Mesenchymal stem cell (in vitro differentiated cells and primary cell): ENCODE data around the gene MPZL1.

Experiments used
- DNase-seq: peaks from one replicate; pipeline ENCODE4 v3.0.0-alpha.2; 2013
- H2AFZ ChIP-seq: one replicate; pipeline ENCODE4 v1.6.1; 2013; ENCODE audit warnings: low read depth, mild to moderate bottlenecking, control low read depth, inconsistent platforms, low read length, moderate library complexity
- H2AK5ac ChIP-seq: 2 replicates; pipeline ENCODE4 v1.6.1; 2013; ENCODE audit warnings: low read length, moderate library complexity, mild to moderate bottlenecking, inconsistent platforms; ENCODE audit not compliant: severe bottlenecking
- H2BK120ac ChIP-seq: one replicate; pipeline ENCODE4 v1.6.1; 2013; ENCODE audit warnings: low read depth, mild to moderate bottlenecking, inconsistent platforms, low read length, moderate library complexity
- H2BK12ac ChIP-seq, 2 experiments: one replicate each; pipeline ENCODE4 v1.6.1; 2013; ENCODE audit warnings: inconsistent platforms in 2 of 2, low read length in 2 of 2, mild to moderate bottlenecking in 2 of 2, moderate library complexity in 2 of 2, control low read depth in 1 of 2
- H2BK15ac ChIP-seq: one replicate; pipeline ENCODE4 v1.6.1; 2013; ENCODE audit warnings: mild to moderate bottlenecking, low read depth, inconsistent platforms; ENCODE audit not compliant: poor library complexity, severe bottlenecking
- H2BK5ac ChIP-seq: 2 replicates; pipeline ENCODE4 v1.6.1; 2013; ENCODE audit warnings: low read depth, mild to moderate bottlenecking, low read length, control low read depth, inconsistent platforms; ENCODE audit not compliant: poor library complexity, severe bottlenecking
- H3K14ac ChIP-seq, 2 experiments: one replicate each; pipeline ENCODE4 v1.6.1; 2013; ENCODE audit warnings: inconsistent platforms in 2 of 2, low read length in 2 of 2, control low read depth in 1 of 2, mild to moderate bottlenecking in 1 of 2, moderate library complexity in 1 of 2
- H3K18ac ChIP-seq, 2 experiments: one replicate each; pipeline ENCODE4 v1.6.1; 2013; ENCODE audit warnings: inconsistent platforms in 2 of 2, low read length in 2 of 2, control low read depth in 1 of 2, low read depth in 1 of 2, mild to moderate bottlenecking in 1 of 2
- H3K23ac ChIP-seq, 2 experiments: one replicate each; pipeline ENCODE4 v1.6.1; 2013; ENCODE audit warnings: inconsistent platforms in 2 of 2, low read length in 2 of 2, mild to moderate bottlenecking in 2 of 2, moderate library complexity in 2 of 2, control low read depth in 1 of 2
- H3K27ac ChIP-seq: 2 replicates; pipeline ENCODE4 v1.5.1; 2013; ENCODE audit warnings: mild to moderate bottlenecking, moderate library complexity, low read length, control low read depth, inconsistent platforms; ENCODE audit not compliant: poor library complexity, severe bottlenecking
- H3K27me3 ChIP-seq, 2 experiments: 2 replicates each; pipeline versions ENCODE4 v1.6.1 to v1.7.0; 2013; ENCODE audit warnings: low read length in 2 of 2, mild to moderate bottlenecking in 2 of 2, moderate library complexity in 2 of 2, control low read depth in 1 of 2, inconsistent platforms in 1 of 2; ENCODE audit not compliant: control insufficient read depth in 1 of 2, insufficient read depth in 1 of 2
- H3K36me3 ChIP-seq, 2 experiments: 2 replicates each; pipeline versions ENCODE4 v1.6.1 to v1.7.0; 2013; ENCODE audit warnings: low read length in 2 of 2, control low read depth in 1 of 2, inconsistent platforms in 1 of 2, low read depth in 1 of 2, mild to moderate bottlenecking in 1 of 2; ENCODE audit not compliant: insufficient read depth in 2 of 2, control insufficient read depth in 1 of 2
- H3K4ac ChIP-seq, 2 experiments: one replicate each; pipeline ENCODE4 v1.6.1; 2013; ENCODE audit warnings: inconsistent platforms in 2 of 2, low read length in 2 of 2, mild to moderate bottlenecking in 2 of 2, moderate library complexity in 2 of 2, control low read depth in 1 of 2, low read depth in 1 of 2
- H3K4me1 ChIP-seq: 2 replicates; pipeline ENCODE4 v1.6.1; 2013; ENCODE audit warnings: low read depth, low read length, control low read depth; ENCODE audit not compliant: control insufficient read depth, insufficient read depth
- H3K4me2 ChIP-seq: 2 replicates; pipeline ENCODE4 v1.6.1; 2013; ENCODE audit warnings: low read length, mild to moderate bottlenecking, inconsistent platforms; ENCODE audit not compliant: poor library complexity, severe bottlenecking
- H3K4me3 ChIP-seq, 2 experiments: 2 replicates each; pipeline versions ENCODE4 v1.5.1 to v1.7.0; 2013; ENCODE audit warnings: low read length in 2 of 2, mild to moderate bottlenecking in 2 of 2, control low read depth in 1 of 2, low read depth in 1 of 2; ENCODE audit not compliant: insufficient read depth in 1 of 2
- H3K79me1 ChIP-seq: replicated peaks from 2 replicates; pipeline ENCODE4 v1.6.1; 2013; ENCODE audit warnings: mild to moderate bottlenecking, control low read depth, low read length, inconsistent platforms; ENCODE audit not compliant: poor library complexity, severe bottlenecking
- H3K9ac ChIP-seq: 2 replicates; pipeline ENCODE4 v1.7.0; 2013; ENCODE audit warnings: mild to moderate bottlenecking, low read length, moderate library complexity
- H3K9me3 ChIP-seq: 2 replicates; pipeline ENCODE4 v1.7.0; 2013; ENCODE audit warnings: mild to moderate bottlenecking, low read length; ENCODE audit not compliant: control insufficient read depth
- H4K8ac ChIP-seq: one replicate; pipeline ENCODE4 v1.6.1; 2013; ENCODE audit warnings: inconsistent platforms, mild to moderate bottlenecking, low read length, moderate library complexity
- H4K91ac ChIP-seq: one replicate; pipeline ENCODE4 v1.6.1; 2013; ENCODE audit warnings: mild to moderate bottlenecking, low read length, inconsistent platforms
- WGBS: methylation state at CpG from one replicate; pipeline ENCODE4 v1.1.7; 2013; ENCODE audit warnings: mixed read lengths; 5-methylcytosine and 5-hydroxymethylcytosine counted together

Gene MPZL1

DNA sequence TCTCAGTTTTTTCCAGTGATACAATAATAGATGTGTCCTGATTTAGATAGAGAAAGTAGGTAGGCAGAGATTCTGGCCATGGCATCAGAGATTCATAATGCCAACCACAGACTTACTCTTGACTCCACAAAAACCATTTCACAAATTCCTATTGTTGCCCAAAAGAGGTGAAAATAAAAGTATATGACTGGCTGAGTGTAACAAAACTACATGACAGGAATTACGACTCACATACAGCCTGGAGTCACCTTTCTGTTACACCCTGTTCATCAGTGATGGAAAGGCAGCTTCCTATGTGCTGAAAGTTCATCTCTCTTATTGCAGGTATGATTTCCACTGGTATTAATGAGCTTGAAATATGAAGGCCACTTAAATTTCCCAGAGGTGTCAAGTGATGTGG, 72.3 kb downstream of the MPZL1 start:
- Histone ChIP-seq H3K4me1 (peaks cover 21% of the 10 kb centered on the region), H3K23ac (no peak overlapping the region), H2BK5ac (no peak overlapping the region), H3K27me3 (no peaks in the 10 kb centered on the region), H2BK15ac (no peak overlapping the region), H2AK5ac (peak overlapping the region; percentile 62), H3K27ac (peak overlapping the region; percentile 10), H3K14ac (no peak overlapping the region), H3K4me2 (no peak overlapping the region), H2BK120ac (no peak overlapping the region), H3K9ac (no peak overlapping the region), H3K9me3 (no peaks in the 10 kb centered on the region), H3K36me3 (peaks cover 9 to 23% of the 10 kb centered on the region in 2 experiments), H2BK12ac (no peak overlapping the region), H4K8ac (no peak overlapping the region), H3K4me3 (no peak overlapping the region), H3K79me1 (peaks cover 7% of the 10 kb centered on the region), H4K91ac (no peak overlapping the region), H3K18ac (no peak overlapping the region), H2AFZ (no peak overlapping the region), H3K4ac (no peak overlapping the region)
- DNase-seq = no peak
- WGBS = 100% methylated on average over 1 of the region's 1 CpG

DNA sequence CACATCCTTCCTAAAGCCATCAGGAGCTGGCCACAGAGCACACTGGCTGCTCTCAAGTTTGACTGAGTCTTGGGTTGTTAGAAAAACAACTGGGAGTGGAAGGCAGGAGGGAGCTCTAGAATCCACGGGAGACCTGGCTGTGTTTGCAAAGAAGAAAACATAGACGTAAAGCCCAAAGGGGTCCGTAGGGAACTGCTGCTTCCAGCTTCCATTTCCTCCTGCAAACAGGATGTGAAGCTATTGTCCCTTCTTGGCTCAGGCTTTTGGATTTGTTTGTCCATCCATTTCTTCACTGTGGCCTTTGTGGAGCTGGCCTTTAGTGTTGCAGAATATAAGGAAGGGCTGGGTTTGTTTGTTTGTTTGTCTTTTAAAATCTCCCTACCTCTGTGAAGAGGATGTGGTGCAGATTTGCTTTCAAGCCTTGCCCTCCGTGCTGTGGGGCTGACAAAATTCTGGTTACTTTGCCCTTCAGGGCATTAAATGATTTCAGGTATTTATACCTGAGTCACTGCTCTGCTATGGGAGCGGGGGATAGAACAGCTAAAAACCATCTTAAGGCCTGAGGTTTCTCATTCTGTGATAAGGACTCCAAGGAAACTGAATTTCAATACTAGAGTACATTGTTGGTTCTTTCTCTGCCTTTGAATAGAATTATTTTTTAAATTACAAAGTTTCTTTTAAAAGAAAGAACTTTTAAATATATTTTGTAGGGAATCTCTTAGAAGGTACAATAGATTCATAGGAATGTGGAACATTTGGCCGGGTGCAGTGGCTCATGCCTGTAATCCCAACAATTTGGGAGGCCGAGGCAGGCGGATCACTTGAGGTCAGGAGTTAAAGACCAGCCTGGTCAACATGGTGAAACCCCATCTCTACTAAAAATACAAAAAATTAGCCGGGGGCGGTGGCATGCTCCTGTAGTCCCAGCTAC, 74.3 kb downstream of the MPZL1 start:
- Histone ChIP-seq H3K23ac (no peak overlapping the region), H3K4me3 (peak overlapping the region in 1 of 2 experiments; percentile 3), H3K9ac (peak overlapping the region; percentile 85), H2BK15ac (no peak overlapping the region), H3K27me3 (no peaks in the 10 kb centered on the region), H4K91ac (no peak overlapping the region), H3K4me1 (peaks cover 15% of the 10 kb centered on the region), H3K79me1 (peaks cover 7% of the 10 kb centered on the region), H2BK5ac (peak overlapping the region; percentile 1), H3K9me3 (no peaks in the 10 kb centered on the region), H3K4me2 (no peak overlapping the region), H2AK5ac (peak overlapping the region; percentile 13), H3K36me3 (peaks cover 2 to 3% of the 10 kb centered on the region in 2 experiments), H2BK12ac (peak overlapping the region; percentile 9 to 55), H2AFZ (no peak overlapping the region), H3K27ac (peak overlapping the region; percentile 96), H3K14ac (no peak overlapping the region), H2BK120ac (no peak overlapping the region), H4K8ac (no peak overlapping the region), H3K18ac (peak overlapping the region; percentile 34 to 40), H3K4ac (peak overlapping the region in 1 of 2 experiments; percentile 6)
- DNase-seq = no peak
- WGBS = 75% methylated on average over 10 of the region's 10 CpGs

DNA sequence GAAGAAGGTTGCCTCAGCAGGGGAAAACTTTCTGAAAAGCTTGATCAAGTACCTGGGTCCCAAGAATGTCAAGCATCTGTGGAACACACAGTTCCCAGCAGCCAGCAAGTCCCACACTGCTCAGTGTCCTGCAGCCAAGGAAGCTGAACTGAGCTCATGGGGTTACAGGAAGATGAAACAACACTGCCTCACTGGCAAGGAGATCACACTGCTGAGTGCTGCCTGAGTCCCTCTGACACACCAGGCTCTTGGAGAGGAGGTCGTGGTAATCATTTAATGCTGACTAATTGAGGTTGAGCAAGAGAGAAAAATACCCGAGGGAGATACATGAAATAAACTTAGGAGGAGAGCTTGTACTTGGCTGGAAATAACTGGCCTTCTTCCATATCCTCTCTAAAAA, 75.2 kb downstream of the MPZL1 start:
- Histone ChIP-seq H2BK12ac (no peak overlapping the region), H3K79me1 (peaks cover 11% of the 10 kb centered on the region), H4K91ac (no peak overlapping the region), H4K8ac (no peak overlapping the region), H3K9ac (peak overlapping the region; percentile 85), H2BK5ac (no peak overlapping the region), H2AK5ac (no peak overlapping the region), H3K36me3 (peaks cover 0 to 11% of the 10 kb centered on the region in 2 experiments), H3K4ac (no peak overlapping the region), H3K14ac (no peak overlapping the region), H3K27ac (peak overlapping the region; percentile 96), H2BK120ac (no peak overlapping the region), H3K4me1 (peaks cover 13% of the 10 kb centered on the region), H2AFZ (no peak overlapping the region), H3K4me2 (no peak overlapping the region), H2BK15ac (no peak overlapping the region), H3K18ac (peak overlapping the region in 1 of 2 experiments; percentile 11), H3K27me3 (no peaks in the 10 kb centered on the region), H3K9me3 (no peaks in the 10 kb centered on the region), H3K4me3 (peak overlapping the region in 1 of 2 experiments; percentile 57), H3K23ac (no peak overlapping the region)
- 9% methylated on average over 1 of the region's 2 CpGs for WGBS
- DNase-seq = peak; percentile 97

DNA sequence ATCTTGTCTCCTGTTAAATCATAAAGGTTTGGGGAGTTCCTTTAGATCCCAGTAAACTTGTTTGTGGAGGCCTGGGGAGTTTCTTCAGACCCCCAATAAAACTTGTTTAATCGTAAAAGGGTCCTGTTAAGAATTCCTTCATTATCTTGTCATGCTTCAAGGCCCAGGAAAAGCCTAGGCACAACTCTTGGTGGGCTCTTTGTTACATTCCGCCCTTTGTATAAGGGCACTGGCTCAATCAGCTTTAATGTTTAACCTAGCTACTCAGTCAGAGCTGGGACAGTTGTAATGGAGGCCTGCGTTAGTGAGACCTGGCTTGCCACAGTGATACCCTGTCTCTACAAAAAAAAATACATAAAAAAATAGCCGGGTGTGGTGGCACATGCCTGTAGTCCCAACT, 77.2 kb downstream of the MPZL1 start:
- no peak overlapping the region for H2AFZ ChIP-seq
- no peak overlapping the region for H3K23ac ChIP-seq
- no peak overlapping the region for H3K4ac ChIP-seq
- no peaks in the 10 kb centered on the region for H3K27me3 ChIP-seq
- DNase-seq = no peak
- H3K9ac ChIP-seq = no peak overlapping the region
- H3K27ac ChIP-seq = peak overlapping the region; percentile 69
- H2BK15ac ChIP-seq = no peak overlapping the region
- H2AK5ac ChIP-seq = no peak overlapping the region
- no peak overlapping the region for H3K14ac ChIP-seq
- peaks cover 11% of the 10 kb centered on the region for H3K4me1 ChIP-seq
- H3K9me3 ChIP-seq = no peaks in the 10 kb centered on the region
- WGBS = 91% methylated on average over 4 of the region's 4 CpGs
- no peak overlapping the region for H3K18ac ChIP-seq
- peaks cover 9% of the 10 kb centered on the region for H3K79me1 ChIP-seq
- H3K4me2 ChIP-seq = no peak overlapping the region
- H2BK12ac ChIP-seq = no peak overlapping the region
- peaks cover 0 to 12% of the 10 kb centered on the region in 2 experiments for H3K36me3 ChIP-seq
- no peak overlapping the region for H3K4me3 ChIP-seq
- H4K8ac ChIP-seq = no peak overlapping the region
- H2BK120ac ChIP-seq = no peak overlapping the region
- no peak overlapping the region for H2BK5ac ChIP-seq
- H4K91ac ChIP-seq = no peak overlapping the region
